Keratinocyte (primary cell): Measurements from ENCODE around the gene ZNF570. TPM values are rescaled to one million over a fixed set of nuclear protein-coding genes. Genes with fewer than 3 reads are reported as not detected.

ENCODE experiments used
- DNase-seq: peaks from one replicate; pipeline ENCODE4 v3.0.0-alpha.2; 2011; ENCODE audit warnings: low read depth, missing footprints, low spot score
- FAIRE-seq: peaks from 2 replicates; lab custom pipeline; 2011; peaks lifted over from hg19 to GRCh38; lab: Jason Lieb, UNC
- H2AFZ ChIP-seq: 2 replicates; pipeline ENCODE4 v1.6.0; 2012; ENCODE audit warnings: low read length, control low read depth, inconsistent platforms; ENCODE audit not compliant: control insufficient read depth
- H3K27ac ChIP-seq: 2 replicates; pipeline ENCODE4 v1.5.1; 2011; ENCODE audit warnings: low read length; ENCODE audit not compliant: control insufficient read depth, insufficient read depth
- H3K27me3 ChIP-seq: 3 replicates; pipeline ENCODE4 v1.6.0; 2011; ENCODE audit warnings: low read length; ENCODE audit not compliant: control insufficient read depth, insufficient read depth; ENCODE audit errors: extremely low read depth
- H3K36me3 ChIP-seq, 2 experiments: 2 replicates in 1 of 2; 3 replicates in 1 of 2; pipeline ENCODE4 v1.5.1; 2011; ENCODE audit warnings: low read length in 2 of 2, mild to moderate bottlenecking in 1 of 2; ENCODE audit not compliant: control insufficient read depth in 2 of 2, insufficient read depth in 2 of 2; ENCODE audit errors: extremely low read depth in 1 of 2
- H3K4me1 ChIP-seq: 3 replicates; pipeline ENCODE4 v1.5.1; 2011; ENCODE audit warnings: low read length; ENCODE audit not compliant: control insufficient read depth, insufficient read depth; ENCODE audit errors: extremely low read depth
- H3K4me2 ChIP-seq: 3 replicates; pipeline ENCODE4 v1.6.0; 2011; ENCODE audit warnings: low read depth, low read length; ENCODE audit not compliant: control insufficient read depth, insufficient read depth; ENCODE audit errors: extremely low read depth
- H3K4me3 ChIP-seq, 3 experiments: fragments of 200-600 bp in 1 of 3; sonication (generic) in 1 of 3; 2 replicates in 2 of 3; 3 replicates in 1 of 3; pipeline ENCODE4 v1.5.1; 2011 to 2016; ENCODE audit warnings: low read length in 3 of 3, mild to moderate bottlenecking in 3 of 3, control low read depth in 2 of 3, inconsistent platforms in 1 of 3, low read depth in 1 of 3, mixed read lengths in 1 of 3, mixed run types in 1 of 3, moderate library complexity in 1 of 3; ENCODE audit not compliant: control insufficient read depth in 2 of 3, insufficient read depth in 2 of 3; ENCODE audit errors: extremely low read depth in 1 of 3
- H3K79me2 ChIP-seq: 2 replicates; pipeline ENCODE4 v1.6.0; 2012; ENCODE audit warnings: low read length; ENCODE audit not compliant: control insufficient read depth, insufficient read depth
- H3K9ac ChIP-seq: 3 replicates; pipeline ENCODE4 v1.6.0; 2011; ENCODE audit warnings: low read length; ENCODE audit not compliant: control insufficient read depth, insufficient read depth; ENCODE audit errors: extremely low read depth
- H3K9me1 ChIP-seq: 3 replicates; pipeline ENCODE4 v1.6.0; 2011; ENCODE audit warnings: low read length; ENCODE audit not compliant: control insufficient read depth, insufficient read depth; ENCODE audit errors: extremely low read depth
- H3K9me3 ChIP-seq: 2 replicates; pipeline ENCODE4 v1.5.1; 2012; ENCODE audit warnings: low read depth, low read length; ENCODE audit not compliant: control insufficient read depth
- H4K20me1 ChIP-seq: 3 replicates; pipeline ENCODE4 v1.6.0; 2011; ENCODE audit warnings: low read length; ENCODE audit not compliant: control insufficient read depth, insufficient read depth; ENCODE audit errors: extremely low read depth
- CTCF ChIP-seq, 3 experiments: IDR thresholded peaks in 1 of 3; conservative IDR thresholded peaks in 1 of 3; optimal IDR thresholded peaks in 1 of 3; 2 replicates in 2 of 3; 3 replicates in 1 of 3; pipeline versions ENCODE3 to v1.5.1; 2011; ENCODE audit warnings: low read length in 3 of 3, mild to moderate bottlenecking in 3 of 3, moderate library complexity in 2 of 3, control low read depth in 1 of 3, inconsistent platforms in 1 of 3; ENCODE audit not compliant: insufficient read depth in 2 of 3; ENCODE audit errors: extremely low read depth in 1 of 3
- EZH2 ChIP-seq: IDR thresholded peaks from one replicate; pipeline ENCODE4 v1.6.1; 2012; ENCODE audit warnings: inconsistent platforms, mild to moderate bottlenecking, low read length, moderate library complexity
- dilution Hi-C: fragments of 300-500 bp; cut with MboI; formaldehyde crosslinking; loops from one replicate; pipeline ENCODE4 v1.7.0; 2020; ENCODE audit warnings: low sequenced_read_pairs; ENCODE audit not compliant: extremely low pct_ligation_motif_present
- polyA plus RNA-seq, 5 experiments: library from polyadenylated mRNA; depleted of rRNA in 3 of 5; stranded (reverse) in 3 of 5; stranded (forward) in 1 of 5; unstranded in 1 of 5; fragments of >200 nt; gene quantifications; 1 replicate in 1 of 5; 2 replicates in 3 of 5; 3 replicates in 1 of 5; pipeline versions ENCODE4 v1.2.1 to v1.2.3, GENCODE V29; 2011 to 2012; ENCODE audit warnings: missing spikeins in 2 of 5, low read depth in 1 of 5, low replicate concordance in 1 of 5

The ZNF570 gene
- polyA plus RNA-seq, 1 donor (not counting 4 experiments of a cell fraction or from before 2014, with no cell fraction given): 2.9 TPM

GRCh38 chr19:37511186-37511585 is 42.0 kb downstream of the ZNF570 start:
- dilution Hi-C loops: no loop called here
- Histone ChIP-seq H3K9me1 (no peaks in the 10 kb centered on the region), H3K4me2 (no peak overlapping the region), H3K4me3 (no peak overlapping the region), H2AFZ (no peak overlapping the region), H3K36me3 (peaks cover 2 to 3% of the 10 kb centered on the region in 2 experiments), H4K20me1 (no peaks in the 10 kb centered on the region), H3K27me3 (no peaks in the 10 kb centered on the region), H3K9ac (no peak overlapping the region), H3K9me3 (no peaks in the 10 kb centered on the region), H3K79me2 (peaks cover 13% of the 10 kb centered on the region), H3K4me1 (no peaks in the 10 kb centered on the region), H3K27ac (no peak overlapping the region)
- DNase-seq (no peak), FAIRE-seq (no peak)
- TF ChIP-seq CTCF (optimal IDR thresholded peaks at IDR 0.05 in 1 of 3, IDR thresholded peaks at IDR 0.05 in 1 of 3, conservative IDR thresholded peaks at IDR 0.05 in 1 of 3; ENCODE audit: extremely low read depth in 1 of 3, insufficient read depth in 2 of 3, low read length in 3 of 3): no peak
- no peak for TF ChIP-seq EZH2

- Histone ChIP-seq H4K20me1 (no peaks in the 10 kb centered on the region), H3K27me3 (no peaks in the 10 kb centered on the region), H3K4me2 (no peak overlapping the region), H3K9ac (no peak overlapping the region), H3K9me1 (no peaks in the 10 kb centered on the region), H3K27ac (no peak overlapping the region), H3K4me1 (no peaks in the 10 kb centered on the region), H3K79me2 (peaks cover 13% of the 10 kb centered on the region), H3K36me3 (peaks cover 3% of the 10 kb centered on the region in 2 experiments), H2AFZ (no peak overlapping the region), H3K9me3 (no peaks in the 10 kb centered on the region), H3K4me3 (no peak overlapping the region)
- no peak for DNase-seq
- dilution Hi-C loops: no loop called here
- TF ChIP-seq CTCF (optimal IDR thresholded peaks at IDR 0.05 in 1 of 3, IDR thresholded peaks at IDR 0.05 in 1 of 3, conservative IDR thresholded peaks at IDR 0.05 in 1 of 3; ENCODE audit: extremely low read depth in 1 of 3, insufficient read depth in 2 of 3, low read length in 3 of 3): no peak
- no peak for TF ChIP-seq EZH2
- FAIRE-seq: no peak
Measured at GRCh38 chr19:37511821-37512220, 42.7 kb downstream of the ZNF570 start.
